ENCODE measurements around the gene EML4.

The EML4 gene

GRCh38 chr2:42141687-42142546, 27.2 kb upstream of the EML4 start:
- no peak for TF ChIP-seq CTCF (IDR thresholded peaks at IDR 0.05)
- no peaks in the 10 kb centered on the region for H3K27me3 ChIP-seq
- peak; percentile 52 to 75 for DNase-seq
- peak overlapping the region; percentile 46 to 67 for H3K27ac ChIP-seq
- H3K36me3 ChIP-seq = no peaks in the 10 kb centered on the region
- peaks cover 0 to 44% (median 33%) of the 10 kb centered on the region in 4 donors for H3K4me1 ChIP-seq
- H3K4me3 ChIP-seq = peak overlapping the region; percentile 34 to 37
- no peaks in the 10 kb centered on the region for H3K9me3 ChIP-seq
- intact Hi-C loops (cut with DNase I; ENCODE audit: low total_unique reads) = no loop called here

- no peak for DNase-seq
- H3K4me3 ChIP-seq = no peak overlapping the region
- peaks cover 0 to 50% (median 36%) of the 10 kb centered on the region in 4 donors for H3K4me1 ChIP-seq
- H3K27ac ChIP-seq = peak overlapping the region in 1 of 2 donors; percentile 67
- TF ChIP-seq CTCF (IDR thresholded peaks at IDR 0.05) = no peak
- intact Hi-C loops (cut with DNase I; ENCODE audit: low total_unique reads) = no loop called here
- no peaks in the 10 kb centered on the region for H3K36me3 ChIP-seq
- no peaks in the 10 kb centered on the region for H3K27me3 ChIP-seq
- no peaks in the 10 kb centered on the region for H3K9me3 ChIP-seq
These were observed 26.5 kb upstream of the EML4 start for GRCh38 chr2:42142547-42143184.

GRCh38 chr2:42147641-42148274, 21.4 kb upstream of the EML4 start:
- Histone ChIP-seq H3K9me3 (no peaks in the 10 kb centered on the region), H3K27me3 (no peaks in the 10 kb centered on the region), H3K36me3 (no peaks in the 10 kb centered on the region), H3K4me1 (peaks cover 0 to 40% (median 19%) of the 10 kb centered on the region in 4 donors), H3K27ac (peak overlapping the region; percentile 47 to 56), H3K4me3 (no peak overlapping the region)
- intact Hi-C loops (cut with DNase I; ENCODE audit: low total_unique reads) = no loop called here
- TF ChIP-seq CTCF (IDR thresholded peaks at IDR 0.05) = no peak
- DNase-seq = no peak

GRCh38 chr2:42150159-42150558, 19.0 kb upstream of the EML4 start:
- H3K4me3 ChIP-seq = no peak overlapping the region
- intact Hi-C loops (cut with DNase I; ENCODE audit: low total_unique reads) = no loop called here
- no peak for TF ChIP-seq CTCF (IDR thresholded peaks at IDR 0.05)

GRCh38 chr2:42153944-42154581, 15.1 kb upstream of the EML4 start:
- DNase-seq = no peak
- no peak overlapping the region for H3K27ac ChIP-seq
- H3K4me3 ChIP-seq = no peak overlapping the region
- no peaks in the 10 kb centered on the region for H3K27me3 ChIP-seq
- intact Hi-C loops (cut with DNase I; ENCODE audit: low total_unique reads) = no loop called here
- H3K4me1 ChIP-seq = peaks cover 0 to 17% (median 5%) of the 10 kb centered on the region in 4 donors
- H3K36me3 ChIP-seq = no peaks in the 10 kb centered on the region
- no peaks in the 10 kb centered on the region for H3K9me3 ChIP-seq
- no peak for TF ChIP-seq CTCF (IDR thresholded peaks at IDR 0.05)

More at GRCh38 chr2:42150159-42150558, 19.0 kb upstream of the EML4 start:
- Histone ChIP-seq H3K4me1 (peaks cover 0 to 37% (median 17%) of the 10 kb centered on the region in 4 donors), H3K27ac (peak overlapping the region; percentile 12 to 36), H3K36me3 (no peaks in the 10 kb centered on the region), H3K9me3 (no peaks in the 10 kb centered on the region), H3K27me3 (no peaks in the 10 kb centered on the region)
- no peak for DNase-seq
